Kidney tubule cell (primary cell): ENCODE measurements around the gene ACTR8.

Experiments used
- DNase-seq: peaks from one replicate; pipeline ENCODE4 v3.0.0-alpha.2; 2018; ENCODE audit warnings: low spot score

Gene ACTR8

GRCh38 chr3:53835257-53835656 is 46.7 kb downstream of the ACTR8 start:
- no peak for DNase-seq

DNA sequence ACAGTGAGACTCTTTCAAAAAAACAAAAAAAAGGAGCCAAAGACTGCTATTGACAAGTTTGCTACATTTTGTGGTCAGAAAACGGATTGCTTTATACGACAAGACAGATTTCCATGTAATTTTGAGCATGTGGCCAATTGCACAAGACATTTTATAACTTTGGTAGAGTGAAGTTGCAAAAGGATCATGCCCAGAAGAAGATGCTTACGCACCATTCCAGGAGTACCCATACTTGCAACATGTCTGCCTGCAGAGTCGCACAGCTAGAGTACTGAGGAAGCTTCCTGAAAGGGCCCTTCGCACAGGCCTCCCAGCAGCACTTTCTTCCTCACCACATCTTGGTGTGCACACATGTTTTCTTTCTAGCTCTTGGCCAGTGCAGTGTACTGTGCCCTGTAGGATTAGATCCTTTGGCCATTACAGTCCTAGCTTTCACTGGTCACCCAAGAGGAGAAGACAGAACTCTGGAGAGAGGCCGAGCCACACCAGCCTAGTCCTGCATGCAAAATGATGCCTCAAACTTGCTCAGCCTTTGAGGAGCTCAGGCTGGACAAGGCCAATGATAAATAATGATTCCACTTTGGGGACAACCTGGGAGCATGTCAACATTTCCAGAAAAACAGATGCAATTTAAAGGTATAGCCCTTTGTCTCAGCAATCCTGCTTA is 47.4 kb downstream of the ACTR8 start:
- no peak for DNase-seq

DNA sequence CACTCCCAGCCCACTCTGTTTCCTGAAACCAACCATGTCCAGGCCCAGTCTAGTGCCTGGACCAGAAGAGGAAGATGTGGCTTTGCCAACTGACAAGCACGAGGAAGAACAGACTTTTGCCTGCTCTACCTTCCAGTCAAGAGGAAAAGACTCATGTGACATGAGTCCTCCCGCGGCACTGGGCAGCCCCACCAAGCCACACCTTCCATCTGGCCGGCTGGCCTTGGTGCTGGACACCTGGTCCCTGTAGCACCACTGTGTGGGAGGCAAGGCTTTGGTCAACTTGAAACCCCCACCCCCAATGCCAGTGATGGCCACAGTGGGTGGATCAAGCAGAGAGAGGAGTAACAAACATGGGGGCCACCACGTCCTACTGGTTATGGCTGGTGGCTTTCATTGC is 48.3 kb downstream of the ACTR8 start:
- no peak for DNase-seq

- DNase-seq: no peak
These were observed 48.8 kb downstream of the ACTR8 start for GRCh38 chr3:53833053-53833645.

DNA sequence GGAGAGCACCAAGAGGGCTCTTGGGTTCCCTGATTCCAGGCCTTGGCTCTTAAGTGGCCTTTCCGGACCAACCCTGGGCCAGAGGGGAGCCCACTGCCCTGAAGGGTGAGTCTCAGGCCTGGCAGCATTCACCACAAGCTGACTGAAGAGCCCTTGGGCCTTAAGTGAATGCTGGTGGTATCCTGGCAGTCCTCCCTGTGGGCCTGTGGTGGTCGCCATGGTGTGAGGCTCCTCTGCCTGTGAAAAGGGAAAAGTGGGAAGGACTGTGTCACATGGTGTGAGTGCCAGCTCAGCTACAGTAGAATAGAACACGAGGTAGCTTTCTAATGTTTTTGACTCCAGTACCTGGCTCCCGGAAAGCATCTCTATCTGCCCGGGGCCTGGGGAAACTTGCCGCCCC is 51.0 kb downstream of the ACTR8 start:
- no peak for DNase-seq

- no peak for DNase-seq
These were observed 52.3 kb downstream of the ACTR8 start for GRCh38 chr3:53829605-53830004.

- no peak for DNase-seq
These were observed 53.4 kb downstream of the ACTR8 start for GRCh38 chr3:53828581-53828980.

- DNase-seq: peak; percentile 33
These were observed 55.9 kb downstream of the ACTR8 start for GRCh38 chr3:53826048-53826447.

GRCh38 chr3:53824795-53825194 is 57.2 kb downstream of the ACTR8 start:
- no peak for DNase-seq

DNA sequence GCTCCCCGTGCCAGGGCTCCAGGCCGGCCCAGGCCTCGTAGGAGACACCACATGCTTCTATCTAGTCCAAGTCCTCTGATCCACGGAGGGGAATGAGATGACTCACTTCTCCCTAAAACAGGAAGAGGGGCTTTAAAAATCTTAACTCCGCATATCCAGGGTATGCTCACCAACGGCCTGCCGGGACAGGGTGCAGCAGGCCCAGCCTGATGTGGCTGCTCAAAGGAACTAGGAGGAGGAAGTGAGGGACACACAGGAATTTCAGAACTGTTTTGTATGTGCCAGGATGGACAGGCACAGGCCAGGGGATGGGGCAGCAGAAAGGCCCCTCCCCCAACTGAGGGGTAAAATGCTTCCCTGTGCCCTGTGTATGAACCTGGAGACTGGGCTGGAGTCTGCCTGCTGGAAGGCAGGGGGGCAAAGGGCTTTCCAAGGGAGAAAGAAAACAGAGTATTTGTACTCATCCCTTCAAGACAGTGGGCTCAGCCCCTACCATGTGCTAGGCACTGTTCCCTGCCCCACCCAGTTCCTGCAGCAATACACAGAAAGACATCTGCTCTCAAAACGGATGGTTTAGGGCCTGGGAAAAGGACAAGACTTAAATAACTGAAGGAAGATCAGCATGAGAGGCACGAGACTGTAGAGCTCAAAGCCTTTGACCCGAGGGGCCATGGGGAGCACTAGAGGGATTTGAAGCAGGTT is 57.8 kb downstream of the ACTR8 start:
- no peak for DNase-seq

DNA sequence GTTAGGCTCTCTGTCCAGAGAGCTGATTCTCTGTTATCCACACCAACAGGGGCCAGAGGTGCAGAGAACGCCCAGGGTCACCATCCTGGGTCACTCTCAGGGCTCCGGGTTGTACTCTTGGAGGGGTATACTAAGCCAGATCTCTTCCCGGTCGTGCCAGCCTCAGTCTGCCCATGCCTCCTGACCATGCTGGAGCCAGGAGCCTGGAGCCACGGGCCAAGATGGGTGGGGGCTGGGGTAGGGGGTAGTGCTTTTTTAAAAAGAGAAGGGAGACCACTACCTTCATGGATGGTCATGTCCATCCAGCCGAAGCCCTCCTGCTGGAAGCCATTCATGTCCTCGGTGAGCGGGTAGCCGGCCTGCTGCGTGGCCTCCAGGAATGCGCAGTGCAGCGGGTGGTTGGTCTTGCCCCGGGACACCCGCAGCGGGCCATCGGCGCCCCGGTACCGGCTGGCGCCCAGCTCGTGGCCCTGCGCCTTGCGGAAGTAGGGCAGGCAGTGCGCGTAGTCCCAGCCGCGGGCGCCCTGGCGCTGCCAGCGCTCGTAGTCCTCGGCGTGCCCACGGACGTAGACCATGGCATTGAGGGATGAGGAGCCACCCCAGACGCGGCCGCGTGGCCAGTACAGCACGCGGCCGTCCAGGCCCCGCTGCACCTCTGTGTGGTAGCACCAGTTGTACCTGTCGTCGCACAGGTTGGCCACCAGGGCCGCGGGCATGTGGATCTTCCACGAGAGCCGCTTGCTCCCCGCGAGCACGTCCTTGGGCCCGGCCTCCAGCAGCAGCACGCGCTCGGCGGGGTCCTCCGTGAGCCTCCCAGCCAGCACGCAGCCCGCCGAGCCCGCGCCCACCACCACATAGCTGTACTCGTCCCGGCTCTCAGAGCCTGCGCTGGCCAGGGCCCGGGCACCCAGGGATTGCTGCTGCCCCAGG is 58.7 kb downstream of the ACTR8 start:
- no peak for DNase-seq

DNA sequence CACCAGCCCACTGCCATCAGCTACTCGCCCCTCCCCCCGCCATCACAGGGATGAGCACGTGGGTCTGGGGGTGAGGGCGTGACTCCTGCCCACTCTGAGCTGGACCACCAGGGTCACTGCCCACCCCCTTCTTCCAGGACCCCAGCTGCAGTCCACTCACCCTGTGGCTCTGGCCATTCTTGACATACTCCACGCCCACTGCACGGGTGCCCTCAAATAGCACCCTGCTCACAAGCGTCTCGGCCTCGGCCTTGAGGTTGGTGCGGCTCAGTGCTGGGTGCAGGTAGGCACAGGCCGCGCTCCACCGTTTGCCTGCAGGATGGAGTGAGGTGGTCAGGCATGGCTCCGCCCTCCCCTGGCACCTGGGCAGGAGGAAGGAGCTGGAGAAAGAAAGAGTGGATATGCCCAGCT is 59.6 kb downstream of the ACTR8 start:
- no peak for DNase-seq

DNA sequence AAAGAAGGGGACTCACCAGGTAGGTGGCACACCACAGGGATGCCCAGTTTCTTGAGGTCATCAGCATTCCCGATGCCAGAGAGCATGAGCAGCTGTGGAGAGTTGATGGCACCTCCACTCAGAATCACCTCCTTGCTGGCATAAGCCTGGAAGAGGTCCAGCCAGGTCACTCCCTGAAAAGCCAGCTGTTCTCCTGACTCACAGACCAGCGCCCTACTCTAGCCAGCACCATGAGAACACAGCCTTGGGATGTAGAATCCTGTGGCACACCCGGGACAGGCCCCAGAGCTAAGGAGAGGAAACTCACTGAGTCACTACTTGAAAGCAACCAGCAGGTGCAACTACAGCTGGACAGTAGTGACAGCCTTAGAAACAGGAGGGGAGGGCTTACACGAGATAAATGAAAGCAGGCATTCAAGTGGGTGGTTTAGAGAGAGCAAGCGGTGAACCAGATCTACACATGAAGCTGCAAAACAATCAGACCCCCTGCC is 60.3 kb downstream of the ACTR8 start:
- peak; percentile 89 for DNase-seq

GRCh38 chr3:53820756-53821580 is 61.0 kb downstream of the ACTR8 start:
- DNase-seq: no peak

DNA sequence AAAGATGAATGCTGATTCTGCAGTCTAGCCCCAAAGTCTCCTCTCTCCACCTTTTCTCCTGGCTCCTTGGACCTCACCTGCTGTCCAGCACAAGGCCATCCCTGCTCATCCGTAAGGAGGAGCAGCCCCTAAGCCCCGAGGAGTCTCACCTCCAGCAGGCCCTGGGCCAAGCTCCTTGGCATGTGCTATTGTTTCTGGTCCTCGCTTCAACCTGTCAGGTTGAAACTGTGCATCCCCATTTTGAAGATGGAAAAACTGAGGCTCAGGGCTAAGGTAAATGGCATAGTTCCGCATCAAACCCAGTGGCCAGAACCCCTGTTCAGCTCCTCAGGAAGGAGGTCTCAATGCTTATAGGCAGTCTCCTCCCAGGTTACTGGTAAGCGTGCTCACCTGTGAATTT is 61.9 kb downstream of the ACTR8 start:
- DNase-seq: no peak

GRCh38 chr3:53819163-53819868 is 62.6 kb downstream of the ACTR8 start:
- DNase-seq: no peak

GRCh38 chr3:53818221-53819162 is 63.5 kb downstream of the ACTR8 start:
- DNase-seq: no peak

DNA sequence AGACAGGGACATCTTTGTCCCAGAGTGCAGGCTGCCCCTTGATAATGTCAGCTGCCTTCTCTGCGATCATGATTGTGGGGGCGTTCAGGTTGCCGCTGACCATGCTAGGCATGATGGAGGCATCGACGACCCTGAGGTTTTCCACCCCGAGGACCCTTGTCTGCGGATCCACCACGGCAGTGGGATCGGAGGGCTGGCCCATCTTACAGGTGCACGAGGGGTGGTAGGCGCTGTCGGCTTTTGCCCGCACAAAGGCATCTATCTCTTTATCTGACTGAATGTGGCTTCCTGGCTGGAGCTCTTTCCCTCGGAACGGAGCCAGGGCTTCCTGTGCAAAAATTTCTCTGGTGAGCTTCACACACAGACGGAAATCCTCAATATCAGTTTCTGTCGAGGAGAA is 64.1 kb downstream of the ACTR8 start:
- DNase-seq: no peak

DNA sequence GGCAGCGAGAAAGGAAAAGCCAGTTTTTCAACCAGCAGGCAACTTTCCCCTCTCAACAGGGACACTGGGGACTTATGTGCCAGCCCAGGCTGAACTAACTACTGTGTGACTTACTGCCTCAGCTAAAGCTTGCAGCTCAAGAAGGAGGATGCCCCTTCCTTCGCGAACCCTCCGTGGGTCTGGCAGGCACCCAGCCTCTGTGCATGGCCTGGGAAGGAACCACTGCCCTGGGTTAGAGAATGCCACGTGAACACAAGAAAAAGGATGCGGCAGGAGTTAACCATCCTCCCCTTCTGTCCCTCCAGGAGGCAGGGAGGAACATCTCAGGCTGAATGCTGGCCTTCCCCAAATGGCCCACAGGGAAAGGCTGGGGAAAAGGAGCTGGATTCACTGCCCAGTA is 64.7 kb downstream of the ACTR8 start:
- no peak for DNase-seq
